Activated effector memory CD4-positive, alpha-beta T cell treated with Interleukin-2 at 50 U/mL for 16 hours (primary cell): ENCODE results near the gene CLCN5.
"Not testable (repeated sequence)": the region's sequence is repeated elsewhere in the genome, so short reads cannot be mapped to it uniquely, and the experiment has no call there.

Experiments
- DNase-seq: peaks from one replicate; pipeline ENCODE4 v3.0.0-alpha.2; 2020

Gene CLCN5

GRCh38 chrX:49999087-49999486, 76.7 kb downstream of the CLCN5 start:
- no peak for DNase-seq

DNA sequence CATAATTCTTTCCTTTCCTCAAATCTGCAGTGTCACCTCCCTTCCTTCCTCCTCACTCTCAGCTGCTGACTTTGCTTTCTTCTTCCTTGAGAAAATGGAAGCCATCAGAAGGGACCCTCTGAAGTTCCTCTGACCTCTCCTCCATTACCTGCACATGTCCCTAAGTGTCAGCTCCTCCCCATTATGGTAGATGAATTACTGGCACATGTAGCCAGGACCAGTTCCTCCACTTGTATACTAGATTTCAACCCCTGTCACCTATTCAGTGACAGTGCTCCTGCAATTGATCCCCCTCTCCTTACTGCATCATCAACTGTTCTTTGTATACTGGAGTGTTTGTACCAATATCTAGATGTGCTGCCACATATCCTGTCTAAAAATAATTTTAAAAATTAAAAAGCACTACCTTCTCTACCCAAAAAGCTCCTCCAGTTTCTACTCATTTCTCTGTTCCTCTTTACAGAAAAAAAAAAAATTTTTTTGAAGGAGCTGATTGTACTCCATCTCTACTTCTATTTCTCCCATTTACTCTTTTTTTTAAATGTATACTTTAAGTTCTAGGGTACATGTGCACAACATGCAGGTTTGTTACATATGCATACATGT, 78.6 kb downstream of the CLCN5 start:
- DNase-seq, result no peak

GRCh38 chrX:50002067-50002714, 79.8 kb downstream of the CLCN5 start:
- DNase-seq, result no peak

- no peak for DNase-seq
Measured at GRCh38 chrX:50003467-50003866, 81.1 kb downstream of the CLCN5 start.

DNA sequence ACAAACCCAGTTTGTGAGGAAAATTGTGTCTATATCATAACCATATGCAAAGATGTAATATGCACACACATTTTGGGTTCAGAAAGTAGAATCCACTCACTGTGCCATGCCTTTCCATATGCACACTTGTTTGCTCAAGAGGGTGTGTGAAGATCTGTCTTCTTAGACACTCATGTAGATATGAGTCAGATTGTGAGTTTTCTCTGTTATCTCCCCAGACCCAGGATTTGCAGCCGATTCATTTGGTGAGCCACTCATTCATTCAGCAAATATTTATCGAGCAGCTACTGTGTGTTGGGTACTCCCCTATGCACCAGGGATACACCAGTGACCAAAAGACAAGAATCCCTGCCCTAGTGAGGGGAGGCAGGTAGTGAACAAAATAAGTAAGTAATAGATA, 81.5 kb downstream of the CLCN5 start:
- DNase-seq, result no peak

DNA sequence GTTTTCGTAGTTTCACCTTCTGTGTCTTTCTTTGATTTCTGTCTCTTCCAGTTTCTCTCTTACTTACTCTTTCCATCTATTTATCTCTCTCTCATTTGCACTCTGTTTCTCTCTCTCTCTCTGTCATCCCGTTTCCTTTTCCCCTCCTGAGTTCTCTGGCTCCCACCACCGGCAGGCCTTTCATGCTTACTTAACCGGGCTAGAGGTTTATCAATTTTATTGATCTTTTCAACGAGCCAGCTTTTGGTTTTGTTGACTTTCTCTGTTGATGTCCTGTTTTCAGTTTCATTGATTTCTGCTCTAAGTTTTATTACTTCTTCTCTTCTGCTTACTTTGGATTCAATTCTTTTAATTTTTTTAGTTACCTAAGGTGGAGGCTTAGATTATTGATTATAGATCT, 103.2 kb downstream of the CLCN5 start:
- DNase-seq, result not testable (repeated sequence)

DNA sequence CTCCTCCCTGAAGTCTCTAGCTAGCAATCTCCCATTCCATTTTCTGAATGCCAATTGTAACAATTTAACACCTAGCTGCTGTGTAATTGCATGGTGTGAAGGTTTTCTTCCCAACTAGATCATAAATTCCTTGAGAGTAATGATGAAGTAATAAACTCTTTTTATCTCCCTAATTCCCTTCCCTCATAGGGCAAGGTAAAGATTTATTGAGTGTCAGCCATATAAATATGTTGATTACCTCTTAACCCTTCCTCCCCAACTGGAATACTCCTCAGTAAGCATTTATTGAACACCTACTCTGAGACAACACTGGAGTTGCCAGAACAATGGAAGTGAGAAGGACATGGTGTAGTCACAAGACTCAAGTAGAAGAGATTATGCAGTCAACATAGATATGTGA, 112.7 kb downstream of the CLCN5 start:
- DNase-seq, result no peak

GRCh38 chrX:50036426-50036825, 114.0 kb downstream of the CLCN5 start:
- no peak for DNase-seq

DNA sequence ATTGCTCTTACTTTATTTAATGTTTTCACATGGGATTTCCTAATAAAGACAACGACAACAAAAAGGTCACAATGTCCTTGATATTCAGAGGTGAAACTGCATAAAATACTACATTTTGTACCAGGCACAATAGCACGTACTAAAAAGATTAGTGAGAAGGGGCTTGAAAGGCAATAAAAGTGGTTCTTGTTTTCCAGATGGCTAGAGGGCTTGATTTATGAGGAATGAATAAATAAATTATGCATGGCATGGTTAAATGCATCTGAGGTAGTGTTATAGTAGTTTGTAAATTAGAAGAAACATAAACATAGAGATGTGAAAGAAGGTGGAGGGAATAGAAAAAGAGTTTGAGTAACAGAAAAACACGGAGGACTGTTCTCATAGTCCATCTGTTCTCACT, 123.4 kb downstream of the CLCN5 start:
- DNase-seq, result no peak

GRCh38 chrX:50049228-50049627, 126.8 kb downstream of the CLCN5 start:
- no peak for DNase-seq

DNA sequence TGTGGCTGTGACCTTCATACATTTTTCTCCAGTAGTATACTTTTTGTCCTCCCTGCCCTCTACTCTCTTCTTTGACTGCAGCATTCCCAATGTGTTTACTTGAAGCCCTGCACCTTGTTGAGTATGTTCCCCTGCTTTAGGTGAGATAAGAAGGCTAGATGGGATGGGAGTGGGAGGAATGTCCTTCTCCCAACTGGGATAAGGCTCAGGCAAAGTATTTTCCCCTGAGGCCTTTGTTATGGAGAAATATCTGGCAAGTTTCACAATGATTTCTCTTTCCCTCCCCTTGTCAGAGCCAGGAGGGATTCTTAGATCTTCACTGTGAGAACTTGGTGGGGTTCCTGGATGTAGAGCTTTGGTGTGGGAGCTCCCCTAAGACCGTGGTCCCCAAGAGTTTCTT, 131.8 kb downstream of the CLCN5 start:
- DNase-seq, result no peak

GRCh38 chrX:50066318-50066937, 144.0 kb downstream of the CLCN5 start:
- DNase-seq, result no peak

DNA sequence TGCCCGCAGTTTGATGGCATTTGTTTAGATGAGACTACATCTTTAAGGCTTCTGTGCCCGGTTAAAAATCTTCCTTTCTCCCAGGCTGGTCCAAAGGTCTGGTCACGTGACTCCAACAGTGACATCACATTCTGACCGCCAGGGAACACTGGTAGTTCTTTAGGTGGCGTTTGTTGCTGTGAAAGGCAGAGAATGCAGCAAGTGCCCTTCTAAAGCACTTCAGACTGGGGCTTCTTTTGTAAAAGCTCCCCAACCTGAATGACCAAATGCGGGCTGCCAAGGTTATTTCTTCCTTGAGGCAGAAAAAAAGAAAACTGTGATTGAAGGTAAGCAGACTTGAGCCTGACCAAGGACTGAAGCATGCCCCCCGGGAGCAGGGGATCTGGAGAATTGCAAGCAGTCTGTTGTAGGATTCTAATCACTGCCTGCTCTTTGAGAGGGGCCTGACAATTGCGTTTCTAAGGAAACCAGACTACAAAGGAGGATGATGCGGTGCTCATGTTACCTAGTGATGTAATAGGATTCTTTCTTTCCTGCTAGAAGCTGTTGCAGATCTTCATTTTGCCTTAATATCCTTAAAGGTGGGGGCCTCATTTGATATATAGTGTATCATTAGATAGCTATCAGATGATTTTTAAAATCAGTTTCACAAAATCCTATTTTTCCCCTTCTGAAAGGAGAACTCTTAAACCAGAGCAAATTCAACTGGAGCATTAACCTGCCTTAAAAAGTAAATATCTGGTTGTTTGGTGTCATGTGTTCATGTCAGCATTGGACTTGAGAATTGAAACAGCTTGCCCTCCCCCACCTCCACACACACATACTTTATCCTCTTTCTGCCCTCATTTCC, 145.3 kb downstream of the CLCN5 start:
- no peak for DNase-seq

DNA sequence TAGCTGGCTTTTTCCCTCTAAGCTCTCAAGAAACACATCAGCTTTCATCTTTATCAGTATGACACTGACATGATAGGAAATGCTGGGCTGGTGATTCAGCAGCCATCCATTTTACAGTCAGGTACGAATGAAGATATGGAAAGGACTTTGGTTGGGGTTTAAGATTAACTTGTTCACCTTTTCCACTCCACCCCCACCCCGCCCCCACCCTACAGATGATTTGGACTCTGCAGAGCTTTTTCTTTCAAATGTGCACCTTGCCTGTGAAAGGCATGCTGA, 145.8 kb downstream of the CLCN5 start:
- DNase-seq, result no peak

DNA sequence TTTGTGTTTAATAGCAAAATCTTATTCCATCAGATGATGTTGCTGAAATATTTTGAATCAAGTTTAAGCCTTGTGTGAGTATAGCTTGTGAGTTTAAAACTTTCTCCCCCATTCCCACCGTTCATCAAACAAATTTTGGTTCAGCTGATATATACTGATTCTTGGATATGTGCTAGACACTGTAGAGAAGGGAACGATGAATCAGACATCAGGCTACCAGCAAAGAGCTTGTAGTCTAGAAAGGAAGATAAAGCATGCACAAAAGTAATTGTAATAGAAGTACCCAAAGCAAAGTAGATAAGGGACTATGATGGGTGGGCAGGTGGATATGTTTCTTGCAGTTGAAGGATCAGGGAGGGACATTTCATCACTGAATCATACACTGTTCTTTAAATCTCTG, 146.5 kb downstream of the CLCN5 start:
- DNase-seq, result no peak

- no peak for DNase-seq
Measured at GRCh38 chrX:50071494-50071893, 149.1 kb downstream of the CLCN5 start.

GRCh38 chrX:50072110-50072509, 149.7 kb downstream of the CLCN5 start:
- no peak for DNase-seq

DNA sequence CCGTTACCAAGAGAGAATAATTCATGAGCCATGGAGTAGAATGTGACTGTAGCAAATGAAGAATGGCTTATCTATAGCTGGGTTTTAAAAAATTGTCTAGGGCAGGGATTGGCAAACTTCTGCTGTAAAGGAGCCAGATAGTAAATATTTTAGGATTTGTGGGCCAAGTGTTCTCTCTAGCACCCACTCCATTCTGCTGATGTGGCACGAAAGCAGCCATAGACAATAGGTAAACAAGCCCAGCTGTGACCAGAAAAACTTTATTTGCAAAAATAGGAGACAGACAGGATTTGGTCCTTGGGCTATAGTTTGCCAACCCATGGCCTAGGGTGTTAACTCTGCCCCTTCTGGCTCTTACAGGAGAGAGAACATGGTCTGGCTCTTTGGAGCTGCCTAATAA, 151.2 kb downstream of the CLCN5 start:
- DNase-seq, result no peak

GRCh38 chrX:50075630-50076339, 153.4 kb downstream of the CLCN5 start:
- DNase-seq, result no peak

DNA sequence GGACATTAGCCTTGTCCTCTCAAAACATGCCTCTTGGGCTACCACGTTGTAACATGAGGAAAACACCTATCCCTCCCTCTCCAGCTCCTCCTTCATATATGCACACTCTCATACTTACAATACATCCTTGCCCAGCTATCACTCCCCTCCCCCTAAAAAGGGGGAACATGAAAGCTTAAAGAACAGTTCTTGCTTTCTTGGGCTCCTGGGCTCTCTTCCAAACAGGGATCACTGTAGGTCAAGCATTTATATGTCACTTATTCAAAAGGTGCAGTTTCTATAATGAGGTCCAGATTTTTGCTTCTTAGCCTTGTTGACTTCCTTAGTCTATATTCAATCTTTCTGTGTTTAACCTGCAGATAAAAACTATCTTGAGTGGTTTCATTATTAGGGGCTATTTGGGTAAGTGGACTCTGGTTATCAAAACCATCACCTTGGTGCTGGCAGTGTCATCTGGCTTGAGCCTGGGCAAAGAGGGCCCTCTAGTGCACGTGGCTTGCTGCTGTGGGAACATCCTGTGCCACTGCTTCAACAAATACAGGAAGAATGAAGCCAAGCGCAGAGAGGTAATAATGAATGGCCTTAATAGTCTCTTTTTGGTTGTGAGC, 159.0 kb downstream of the CLCN5 start:
- no peak for DNase-seq

- no peak for DNase-seq
Measured at GRCh38 chrX:50082741-50083140, 160.3 kb downstream of the CLCN5 start.

- no peak for DNase-seq
Measured at GRCh38 chrX:50088645-50089044, 166.2 kb downstream of the CLCN5 start.

DNA sequence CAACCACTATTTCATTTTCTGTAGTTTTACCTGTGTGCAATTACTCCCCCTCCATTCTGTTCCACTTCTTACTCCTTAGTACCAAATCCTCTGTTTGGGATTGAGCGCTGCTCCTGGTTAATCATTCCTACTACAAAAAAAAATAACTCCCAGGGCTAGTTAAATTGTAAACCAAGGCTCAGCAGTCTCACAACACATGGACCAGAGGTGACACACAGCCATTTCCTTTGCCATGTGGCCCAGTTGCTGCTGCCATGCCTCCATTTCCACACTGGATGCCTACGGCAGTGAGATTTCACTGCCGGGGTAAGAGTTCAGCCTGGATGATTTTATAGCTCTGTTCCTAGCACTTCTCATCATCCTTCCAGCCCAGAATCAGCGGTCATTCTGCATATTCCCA, 171.2 kb downstream of the CLCN5 start:
- no peak for DNase-seq
